ENCODE measurements around the gene TPCN2. TPM values are rescaled to one million over a fixed set of nuclear protein-coding genes. Genes with fewer than 3 reads are reported as not detected.

The TPCN2 gene
- total RNA-seq, 4 donors from 2014 or later: 1.4 to 4.1 (median 3.3) TPM

GRCh38 chr11:69140635-69141034, 91.9 kb downstream of the TPCN2 start:
- in situ Hi-C loops (cut with MboI; ENCODE audit: low sequenced_read_pairs in 4 of 4) (no loop called here), intact Hi-C loops (cut with DNase I; ENCODE audit: low total_unique reads) (no loop called here)
- H3K27me3 ChIP-seq: no peaks in the 10 kb centered on the region
- DNase-seq (no peak), ATAC-seq (no peak)
- no peaks in the 10 kb centered on the region for H3K36me3 ChIP-seq
- no peak overlapping the region for H3K27ac ChIP-seq
- no peak for TF ChIP-seq CTCF (IDR thresholded peaks at IDR 0.05 in 4 of 5, conservative IDR thresholded peaks at IDR 0.05 in 1 of 5)
- TF ChIP-seq POLR2A (IDR thresholded peaks at IDR 0.05): no peak
- H3K4me3 ChIP-seq: no peak overlapping the region
- H3K4me1 ChIP-seq: no peaks in the 10 kb centered on the region
- H3K9me3 ChIP-seq: no peaks in the 10 kb centered on the region

GRCh38 chr11:69141742-69142141, 93.0 kb downstream of the TPCN2 start:
- ATAC-seq (no peak), DNase-seq (no peak)
- Histone ChIP-seq H3K4me1 (no peaks in the 10 kb centered on the region), H3K27ac (no peak overlapping the region), H3K36me3 (no peaks in the 10 kb centered on the region), H3K4me3 (no peak overlapping the region), H3K27me3 (no peaks in the 10 kb centered on the region), H3K9me3 (no peaks in the 10 kb centered on the region)
- intact Hi-C loops (cut with DNase I; ENCODE audit: low total_unique reads): no loop called here
- in situ Hi-C loops (cut with MboI; ENCODE audit: low sequenced_read_pairs in 4 of 4): no loop called here
- no peak for TF ChIP-seq CTCF (IDR thresholded peaks at IDR 0.05 in 4 of 5, conservative IDR thresholded peaks at IDR 0.05 in 1 of 5)
- no peak for TF ChIP-seq POLR2A (IDR thresholded peaks at IDR 0.05)

GRCh38 chr11:69142895-69143294, 94.2 kb downstream of the TPCN2 start:
- Histone ChIP-seq H3K27me3 (no peaks in the 10 kb centered on the region), H3K4me3 (no peak overlapping the region), H3K4me1 (no peaks in the 10 kb centered on the region), H3K9me3 (no peaks in the 10 kb centered on the region), H3K36me3 (no peaks in the 10 kb centered on the region), H3K27ac (no peak overlapping the region)
- intact Hi-C loops (cut with DNase I; ENCODE audit: low total_unique reads): no loop called here
- TF ChIP-seq POLR2A (IDR thresholded peaks at IDR 0.05) (no peak), CTCF (IDR thresholded peaks at IDR 0.05 in 4 of 5, conservative IDR thresholded peaks at IDR 0.05 in 1 of 5) (no peak)
- in situ Hi-C loops (cut with MboI; ENCODE audit: low sequenced_read_pairs in 4 of 4): no loop called here
- DNase-seq (no peak), ATAC-seq (no peak)

DNA sequence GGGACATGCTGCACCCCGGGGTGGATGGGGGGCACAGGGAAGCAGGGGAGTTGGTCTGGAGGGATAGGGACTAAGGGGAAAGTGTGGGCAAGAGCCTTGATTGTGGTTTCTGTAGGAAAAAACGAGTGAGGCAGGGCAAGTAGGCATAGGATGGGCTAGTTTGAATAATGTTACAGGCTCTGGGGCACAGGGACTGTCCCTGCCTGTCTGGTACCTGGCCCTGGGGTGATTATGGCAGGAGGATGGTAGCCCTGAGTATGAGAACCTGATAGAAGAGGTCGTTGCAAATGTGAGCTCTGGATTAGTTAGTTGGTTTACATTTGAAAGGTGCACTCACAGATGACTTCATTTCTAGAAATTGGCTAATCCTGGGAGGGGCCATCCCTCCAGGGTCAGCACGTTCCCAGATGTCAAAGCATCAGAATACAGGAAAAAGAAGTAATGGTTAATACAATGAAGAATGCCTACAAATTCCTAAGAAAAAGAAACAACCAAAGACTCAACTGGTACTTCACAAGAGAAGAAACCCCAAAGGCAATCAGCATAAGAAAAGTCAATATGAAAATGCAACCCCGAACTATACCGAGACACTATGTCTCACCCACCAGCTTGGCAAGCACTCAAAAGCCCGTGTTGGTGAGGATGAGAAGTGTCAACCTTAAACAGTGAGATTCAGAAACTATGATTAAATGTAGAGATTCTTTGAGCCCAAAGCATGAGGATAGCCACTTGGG, 95.8 kb downstream of the TPCN2 start:
- in situ Hi-C loops (cut with MboI; ENCODE audit: low sequenced_read_pairs in 4 of 4): no loop called here
- Histone ChIP-seq H3K36me3 (no peaks in the 10 kb centered on the region), H3K4me3 (no peak overlapping the region), H3K27me3 (no peaks in the 10 kb centered on the region), H3K27ac (no peak overlapping the region), H3K4me1 (no peaks in the 10 kb centered on the region), H3K9me3 (no peaks in the 10 kb centered on the region)
- no peak for DNase-seq
- TF ChIP-seq CTCF (IDR thresholded peaks at IDR 0.05 in 4 of 5, conservative IDR thresholded peaks at IDR 0.05 in 1 of 5) (no peak), POLR2A (IDR thresholded peaks at IDR 0.05) (no peak)
- no peak for ATAC-seq
- intact Hi-C loops (cut with DNase I; ENCODE audit: low total_unique reads): no loop called here

GRCh38 chr11:69145050-69145380, 96.3 kb downstream of the TPCN2 start:
- Histone ChIP-seq H3K4me1 (no peaks in the 10 kb centered on the region), H3K9me3 (no peaks in the 10 kb centered on the region), H3K27me3 (no peaks in the 10 kb centered on the region), H3K36me3 (no peaks in the 10 kb centered on the region), H3K4me3 (no peak overlapping the region), H3K27ac (no peak overlapping the region)
- intact Hi-C loops (cut with DNase I; ENCODE audit: low total_unique reads) (no loop called here), in situ Hi-C loops (cut with MboI; ENCODE audit: low sequenced_read_pairs in 4 of 4) (no loop called here)
- no peak for DNase-seq
- ATAC-seq: no peak
- TF ChIP-seq CTCF (IDR thresholded peaks at IDR 0.05 in 4 of 5, conservative IDR thresholded peaks at IDR 0.05 in 1 of 5) (no peak), POLR2A (IDR thresholded peaks at IDR 0.05) (no peak)

All from gastrocnemius medialis (tissue), 4 donors.